Activated naive CD4-positive, alpha-beta T cell treated with anti-CD3 and anti-CD28 coated beads, Interleukin-2, amount 10 ng/mL, durations not matched to agents 7 days and 5 days (primary cell): ENCODE results near the gene TSSC4.

Experiments used
- CTCF ChIA-PET: fragments of 350-600 bp; sonication (Branson Sonifier 250); formaldehyde crosslinking; loops from one replicate; lab custom pipeline; 2021; ENCODE audit warnings: antibody characterized with exemption; lab: Charles Lee
- DNase-seq: peaks from one replicate; pipeline ENCODE4 v3.0.0-alpha.2; 2020
- H3K27ac Mint-ChIP-seq: one replicate; pipeline ENCODE4 v1.8.0; 2021; ENCODE audit warnings: mild to moderate bottlenecking, moderate library complexity, mixed read lengths
- H3K27me3 Mint-ChIP-seq: one replicate; pipeline ENCODE4 v1.8.0; 2021; ENCODE audit warnings: mild to moderate bottlenecking, mixed read lengths
- H3K36me3 Mint-ChIP-seq: one replicate; pipeline ENCODE4 v1.8.0; 2021; ENCODE audit warnings: mixed read lengths
- H3K4me1 Mint-ChIP-seq: one replicate; pipeline ENCODE4 v1.8.0; 2021; ENCODE audit warnings: mixed read lengths
- H3K4me3 Mint-ChIP-seq: one replicate; pipeline ENCODE4 v1.8.0; 2021; ENCODE audit warnings: mild to moderate bottlenecking, moderate library complexity, mixed read lengths
- H3K9me3 Mint-ChIP-seq: one replicate; pipeline ENCODE4 v1.8.0; 2021; ENCODE audit warnings: mixed read lengths

Gene TSSC4

GRCh38 chr11:2440646-2441045 lies 40.1 kb downstream of the TSSC4 start:
- Mint-ChIP-seq H3K27ac (no peak overlapping the region), H3K27me3 (peaks cover 50% of the 10 kb centered on the region), H3K4me3 (no peak overlapping the region), H3K9me3 (no peaks in the 10 kb centered on the region), H3K4me1 (peaks cover 13% of the 10 kb centered on the region), H3K36me3 (peaks cover 2% of the 10 kb centered on the region)
- DNase-seq, result peak; percentile 9
- CTCF ChIA-PET, result no interaction called here

GRCh38 chr11:2441171-2441570 lies 40.6 kb downstream of the TSSC4 start:
- Mint-ChIP-seq H3K4me3 (no peak overlapping the region), H3K27me3 (peaks cover 53% of the 10 kb centered on the region), H3K27ac (no peak overlapping the region), H3K4me1 (peaks cover 16% of the 10 kb centered on the region), H3K36me3 (peaks cover 2% of the 10 kb centered on the region), H3K9me3 (no peaks in the 10 kb centered on the region)
- DNase-seq, result peak; percentile 20
- CTCF ChIA-PET, result no interaction called here

- no peak overlapping the region for H3K27ac Mint-ChIP-seq
- DNase-seq, result peak; percentile 13
- CTCF ChIA-PET, result no interaction called here
Observed at GRCh38 chr11:2442589-2442988, 42.0 kb downstream of the TSSC4 start.

GRCh38 chr11:2443406-2443805 lies 42.9 kb downstream of the TSSC4 start:
- DNase-seq, result no peak
- CTCF ChIA-PET, result no interaction called here
- Mint-ChIP-seq H3K9me3 (no peaks in the 10 kb centered on the region), H3K4me1 (peaks cover 33% of the 10 kb centered on the region), H3K36me3 (peaks cover 10% of the 10 kb centered on the region), H3K4me3 (peak overlapping the region; percentile 26), H3K27ac (no peak overlapping the region), H3K27me3 (peaks cover 41% of the 10 kb centered on the region)

More at GRCh38 chr11:2442589-2442988, 42.0 kb downstream of the TSSC4 start:
- Mint-ChIP-seq H3K4me3 (no peak overlapping the region), H3K36me3 (peaks cover 9% of the 10 kb centered on the region), H3K4me1 (peaks cover 26% of the 10 kb centered on the region), H3K27me3 (peaks cover 44% of the 10 kb centered on the region), H3K9me3 (no peaks in the 10 kb centered on the region)

GRCh38 chr11:2443881-2444820 lies 43.6 kb downstream of the TSSC4 start, which contains the start of gene TRPM5:
Gene TRPM5 (minus strand): TSS chr11:2444514. CDS start chr11:2423036, 21,478 bp downstream.
- peak; percentile 83 for DNase-seq
- Mint-ChIP-seq H3K4me3 (peak within 1 kb of the TSS; percentile 97), H3K36me3 (peaks cover 11% of the 10 kb centered on the region), H3K9me3 (no peaks in the 10 kb centered on the region), H3K4me1 (peaks cover 36% of the 10 kb centered on the region), H3K27me3 (peaks cover 41% of the 10 kb centered on the region), H3K27ac (peak within 1 kb of the TSS; percentile 73)
- CTCF ChIA-PET, result interaction anchor here (2.0 kb wide), 1 partner anchor 88 kb away, joined by 15 read pairs; no protein-coding TSS in a partner anchor

- H3K27ac Mint-ChIP-seq, result peak within 1 kb of the TSS; percentile 73
- DNase-seq, result peak; percentile 55
- no peaks in the 10 kb centered on the region for H3K9me3 Mint-ChIP-seq
- peaks cover 11% of the 10 kb centered on the region for H3K36me3 Mint-ChIP-seq
- peaks cover 38% of the 10 kb centered on the region for H3K4me1 Mint-ChIP-seq
- H3K27me3 Mint-ChIP-seq, result peaks cover 41% of the 10 kb centered on the region
- peak within 1 kb of the TSS; percentile 97 for H3K4me3 Mint-ChIP-seq
- CTCF ChIA-PET, result interaction anchor here (1.1 to 2.0 kb wide), 2 partner anchors 87 to 448 kb away, joined by 3 to 15 read pairs; no protein-coding TSS in a partner anchor
Observed at GRCh38 chr11:2444821-2445745, 44.5 kb downstream of the TSSC4 start, which contains the start of gene KCNQ1. Gene KCNQ1 (plus strand): TSS chr11:2445008. CDS start chr11:2445099, 91 bp downstream.

GRCh38 chr11:2445746-2446551 lies 45.4 kb downstream of the TSSC4 start:
- Mint-ChIP-seq H3K4me1 (peaks cover 40% of the 10 kb centered on the region), H3K27ac (peak overlapping the region; percentile 55), H3K9me3 (no peaks in the 10 kb centered on the region)

GRCh38 chr11:2446590-2447252 lies 46.2 kb downstream of the TSSC4 start:
- Mint-ChIP-seq H3K4me1 (peaks cover 41% of the 10 kb centered on the region), H3K27ac (peak overlapping the region; percentile 80)
- CTCF ChIA-PET, result interaction anchor here (0.7 to 2.0 kb wide), 2 partner anchors 85 to 297 kb away, joined by 3 to 15 read pairs; no protein-coding TSS in a partner anchor

More at GRCh38 chr11:2445746-2446551, 45.4 kb downstream of the TSSC4 start:
- CTCF ChIA-PET, result interaction anchor here (1.1 to 2.0 kb wide), 2 partner anchors 86 to 447 kb away, joined by 3 to 15 read pairs; no protein-coding TSS in a partner anchor
- Mint-ChIP-seq H3K36me3 (peaks cover 12% of the 10 kb centered on the region), H3K27me3 (peaks cover 32% of the 10 kb centered on the region), H3K4me3 (peak overlapping the region; percentile 97)
- DNase-seq, result no peak

GRCh38 chr11:2447253-2447950 lies 46.9 kb downstream of the TSSC4 start:
- DNase-seq, result peak; percentile 51
- H3K27ac Mint-ChIP-seq, result peak overlapping the region; percentile 80
- peak overlapping the region; percentile 97 for H3K4me3 Mint-ChIP-seq
- no peaks in the 10 kb centered on the region for H3K9me3 Mint-ChIP-seq
- peaks cover 41% of the 10 kb centered on the region for H3K4me1 Mint-ChIP-seq
- CTCF ChIA-PET, result interaction anchor here (0.7 kb wide), 1 partner anchor 298 kb away, joined by 3 read pairs; no protein-coding TSS in a partner anchor
- peaks cover 23% of the 10 kb centered on the region for H3K27me3 Mint-ChIP-seq
- peaks cover 13% of the 10 kb centered on the region for H3K36me3 Mint-ChIP-seq

More at GRCh38 chr11:2446590-2447252, 46.2 kb downstream of the TSSC4 start:
- Mint-ChIP-seq H3K4me3 (peak overlapping the region; percentile 97), H3K9me3 (no peaks in the 10 kb centered on the region), H3K36me3 (peaks cover 13% of the 10 kb centered on the region), H3K27me3 (peaks cover 24% of the 10 kb centered on the region)
- peak; percentile 63 for DNase-seq

GRCh38 chr11:2447951-2448650 lies 47.6 kb downstream of the TSSC4 start:
- no peak overlapping the region for H3K27ac Mint-ChIP-seq
- peaks cover 20% of the 10 kb centered on the region for H3K27me3 Mint-ChIP-seq
- peak overlapping the region; percentile 97 for H3K4me3 Mint-ChIP-seq
- H3K4me1 Mint-ChIP-seq, result peaks cover 37% of the 10 kb centered on the region
- no peaks in the 10 kb centered on the region for H3K9me3 Mint-ChIP-seq
- DNase-seq, result no peak
- CTCF ChIA-PET, result no interaction called here
- H3K36me3 Mint-ChIP-seq, result peaks cover 13% of the 10 kb centered on the region

GRCh38 chr11:2448661-2449547 lies 48.4 kb downstream of the TSSC4 start:
- no peak overlapping the region for H3K27ac Mint-ChIP-seq
- CTCF ChIA-PET, result no interaction called here
- H3K27me3 Mint-ChIP-seq, result peaks cover 12% of the 10 kb centered on the region
- DNase-seq, result no peak
- H3K4me3 Mint-ChIP-seq, result no peak overlapping the region
- H3K9me3 Mint-ChIP-seq, result no peaks in the 10 kb centered on the region
- H3K4me1 Mint-ChIP-seq, result peaks cover 33% of the 10 kb centered on the region
- H3K36me3 Mint-ChIP-seq, result peaks cover 15% of the 10 kb centered on the region
